ENCODE results near the gene ZBTB48. TPM values are rescaled to one million over a fixed set of nuclear protein-coding genes. Genes with fewer than 3 reads are reported as not detected.
"Not testable (repeated sequence)": the region's sequence is repeated elsewhere in the genome, so short reads cannot be mapped to it uniquely, and the experiment has no call there.

ZBTB48 gene
- total RNA-seq, 2 donors from 2014 or later: 39.2 to 50.6 TPM

DNA sequence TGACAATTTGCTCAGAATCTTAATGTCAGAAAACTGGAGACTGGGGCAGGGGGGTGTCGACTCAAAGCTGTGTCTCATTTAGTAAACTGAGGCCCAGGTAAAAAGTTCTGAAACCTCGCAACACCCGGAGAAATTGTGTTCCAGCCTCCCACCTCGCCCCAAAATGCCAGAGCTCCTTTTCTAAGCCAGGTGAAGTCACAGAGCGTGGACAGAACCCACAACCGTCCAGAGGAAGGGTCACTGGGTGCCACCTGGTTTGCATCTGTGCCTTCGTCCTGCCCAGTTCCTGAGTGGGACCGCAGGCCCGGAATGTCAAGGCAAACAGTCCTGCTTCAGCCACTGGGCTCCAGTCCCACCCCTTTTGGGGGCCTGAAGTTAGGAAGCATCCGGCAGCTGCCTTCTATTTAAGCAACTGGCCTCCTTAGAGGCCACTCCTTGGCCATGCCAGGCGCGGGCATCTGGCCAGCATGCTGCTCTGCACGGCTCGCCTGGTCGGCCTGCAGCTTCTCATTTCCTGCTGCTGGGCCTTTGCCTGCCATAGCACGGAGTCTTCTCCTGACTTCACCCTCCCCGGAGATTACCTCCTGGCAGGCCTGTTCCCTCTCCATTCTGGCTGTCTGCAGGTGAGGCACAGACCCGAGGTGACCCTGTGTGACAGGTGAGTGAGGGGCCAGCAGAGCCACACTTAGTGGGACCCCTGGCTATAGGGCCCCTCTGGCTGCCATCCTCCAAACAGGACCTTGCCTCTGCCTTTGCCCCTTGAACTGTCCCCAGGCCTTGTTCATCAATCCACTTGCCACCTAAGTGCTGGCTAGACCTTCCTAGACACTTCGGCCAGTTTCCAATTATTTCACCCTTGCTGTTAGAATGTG is 24.7 kb upstream of the ZBTB48 start, which contains the start of gene TAS1R1:
TAS1R1 (plus strand) TSS at position 401 of the 872 bp plus-strand sequence; CDS start at position 468, 67 bp downstream.
- Mint-ChIP-seq H3K36me3 (ENCODE audit: insufficient read depth in 2 of 2) (peaks cover 0 to 3% of the 10 kb centered on the region in 2 donors), H3K4me3 (peak within 1 kb of the TSS; percentile 86 to 87), H3K9me3 (no peaks in the 10 kb centered on the region), H3K27me3 (ENCODE audit: low read depth) (no peaks in the 10 kb centered on the region), H3K27ac (no peak within 1 kb of the TSS), H3K4me1 (ENCODE audit: low read depth) (peaks cover 16% of the 10 kb centered on the region)
- ATAC-seq (replicated peaks in 1 of 2) (no peak), DNase-seq (no peak)

DNA sequence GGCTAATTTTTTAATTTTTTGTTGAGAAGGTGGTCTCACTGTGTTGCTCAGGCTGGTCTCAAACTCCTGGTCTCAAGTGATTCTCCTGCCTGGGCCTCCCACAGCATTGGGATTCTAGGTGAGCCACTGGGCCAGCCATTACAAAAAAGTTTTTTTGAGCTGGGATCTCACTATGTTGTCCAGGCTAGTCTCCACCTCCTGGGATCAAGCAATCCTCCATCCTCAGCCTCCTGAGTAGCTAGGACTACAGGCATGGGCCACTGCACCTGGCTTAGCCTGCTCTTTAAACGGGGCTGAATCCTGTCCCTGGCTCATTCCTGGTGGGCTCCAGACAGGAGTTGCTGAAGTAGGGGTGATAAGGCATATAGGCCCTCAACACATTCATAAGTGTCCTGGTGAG is 22.2 kb upstream of the ZBTB48 start:
- peaks cover 8% of the 10 kb centered on the region for H3K4me1 Mint-ChIP-seq (ENCODE audit: low read depth)
- no peaks in the 10 kb centered on the region for H3K9me3 Mint-ChIP-seq
- H3K27ac Mint-ChIP-seq: no peak overlapping the region
- ATAC-seq (replicated peaks in 1 of 2) (no peak), DNase-seq (no peak)
- H3K4me3 Mint-ChIP-seq: no peak overlapping the region
- H3K27me3 Mint-ChIP-seq (ENCODE audit: low read depth): no peaks in the 10 kb centered on the region
- no peaks in the 10 kb centered on the region for H3K36me3 Mint-ChIP-seq (ENCODE audit: insufficient read depth in 2 of 2)

DNA sequence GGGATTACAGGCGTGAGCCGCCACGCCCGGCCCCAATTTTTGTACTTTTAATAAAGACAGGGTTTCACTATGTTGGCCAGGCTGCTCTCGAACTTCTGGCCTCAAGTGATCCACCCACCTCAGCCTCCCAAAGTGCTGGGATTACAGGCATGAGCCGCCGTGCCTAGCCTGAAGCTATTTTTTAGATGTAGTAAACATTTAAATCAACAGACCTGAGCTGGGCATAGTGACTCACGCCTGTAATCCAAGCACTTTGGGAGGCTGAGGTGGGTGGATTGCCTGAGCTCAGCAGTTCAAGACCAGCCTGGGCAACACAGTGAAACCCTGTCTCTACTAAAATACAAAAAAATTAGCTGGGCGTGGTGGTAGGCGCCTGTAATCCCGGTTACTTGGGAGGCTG is 20.6 kb upstream of the ZBTB48 start:
- not testable (repeated sequence) for H3K36me3 Mint-ChIP-seq (ENCODE audit: insufficient read depth in 2 of 2); H3K27me3 Mint-ChIP-seq (ENCODE audit: low read depth); DNase-seq; H3K4me1 Mint-ChIP-seq (ENCODE audit: low read depth); H3K4me3 Mint-ChIP-seq; H3K9me3 Mint-ChIP-seq; H3K27ac Mint-ChIP-seq; ATAC-seq (replicated peaks in 1 of 2)

DNA sequence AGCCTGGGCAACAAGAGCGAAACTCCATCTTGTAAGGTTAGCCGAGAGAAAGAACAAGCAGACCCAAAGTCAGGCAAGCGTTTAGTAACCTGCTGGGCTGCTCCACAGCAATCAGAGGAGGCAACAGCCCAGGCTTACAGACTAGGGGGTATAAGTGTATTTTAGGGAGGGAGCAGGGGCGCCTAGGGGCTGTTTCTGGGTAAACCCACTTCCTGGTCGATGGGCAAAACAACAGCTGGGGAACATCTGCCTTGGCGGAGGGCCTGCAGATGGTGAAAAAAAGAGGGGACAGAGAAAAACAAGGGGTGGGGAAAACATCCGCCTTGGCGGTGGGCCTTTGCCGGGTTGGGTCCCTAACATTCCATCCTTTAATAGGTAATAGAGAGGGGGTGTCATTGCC is 19.5 kb upstream of the ZBTB48 start:
- ATAC-seq (replicated peaks in 1 of 2) (no peak), DNase-seq (no peak)
- H3K4me1 Mint-ChIP-seq (ENCODE audit: low read depth): no peaks in the 10 kb centered on the region
- H3K9me3 Mint-ChIP-seq: no peaks in the 10 kb centered on the region
- H3K27ac Mint-ChIP-seq: no peak overlapping the region
- H3K36me3 Mint-ChIP-seq (ENCODE audit: insufficient read depth in 2 of 2): no peaks in the 10 kb centered on the region
- H3K4me3 Mint-ChIP-seq: no peak overlapping the region
- H3K27me3 Mint-ChIP-seq (ENCODE audit: low read depth): no peaks in the 10 kb centered on the region

GRCh38 chr1:6569033-6569432 is 10.8 kb upstream of the ZBTB48 start:
- ATAC-seq (replicated peaks in 1 of 2) (no peak), DNase-seq (no peak)
- H3K27ac Mint-ChIP-seq: no peak overlapping the region
- peaks cover 7% of the 10 kb centered on the region for H3K4me1 Mint-ChIP-seq (ENCODE audit: low read depth)
- H3K27me3 Mint-ChIP-seq (ENCODE audit: low read depth): no peaks in the 10 kb centered on the region
- peaks cover 2 to 3% of the 10 kb centered on the region in 2 donors for H3K9me3 Mint-ChIP-seq
- no peak overlapping the region for H3K4me3 Mint-ChIP-seq
- H3K36me3 Mint-ChIP-seq (ENCODE audit: insufficient read depth in 2 of 2): no peaks in the 10 kb centered on the region

DNA sequence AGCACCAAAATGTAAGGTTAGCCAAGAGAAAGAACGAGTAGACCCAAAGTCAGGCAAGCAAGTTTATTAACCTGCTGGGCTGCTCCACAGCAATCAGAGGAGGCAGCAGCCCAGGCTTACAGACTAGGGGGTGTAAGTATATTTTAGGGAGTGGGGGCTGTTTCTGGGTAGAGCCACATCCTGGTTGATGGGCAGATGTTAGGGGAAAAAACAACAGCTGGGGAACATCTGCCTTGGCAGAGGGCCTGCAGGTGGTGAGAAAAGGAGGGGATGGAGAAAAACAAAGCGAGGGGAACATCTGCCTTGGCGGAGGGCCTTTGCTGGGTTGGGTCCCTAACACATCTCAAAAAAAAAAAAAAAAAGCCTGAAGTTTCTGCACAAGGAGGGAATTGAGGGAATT is 9.7 kb upstream of the ZBTB48 start:
- Mint-ChIP-seq H3K36me3 (ENCODE audit: insufficient read depth in 2 of 2) (no peaks in the 10 kb centered on the region), H3K4me3 (no peak overlapping the region), H3K4me1 (ENCODE audit: low read depth) (peaks cover 7% of the 10 kb centered on the region), H3K27ac (no peak overlapping the region), H3K9me3 (peaks cover 2 to 3% of the 10 kb centered on the region in 2 donors), H3K27me3 (ENCODE audit: low read depth) (no peaks in the 10 kb centered on the region)
- no peak for ATAC-seq (replicated peaks in 1 of 2)
- no peak for DNase-seq

DNA sequence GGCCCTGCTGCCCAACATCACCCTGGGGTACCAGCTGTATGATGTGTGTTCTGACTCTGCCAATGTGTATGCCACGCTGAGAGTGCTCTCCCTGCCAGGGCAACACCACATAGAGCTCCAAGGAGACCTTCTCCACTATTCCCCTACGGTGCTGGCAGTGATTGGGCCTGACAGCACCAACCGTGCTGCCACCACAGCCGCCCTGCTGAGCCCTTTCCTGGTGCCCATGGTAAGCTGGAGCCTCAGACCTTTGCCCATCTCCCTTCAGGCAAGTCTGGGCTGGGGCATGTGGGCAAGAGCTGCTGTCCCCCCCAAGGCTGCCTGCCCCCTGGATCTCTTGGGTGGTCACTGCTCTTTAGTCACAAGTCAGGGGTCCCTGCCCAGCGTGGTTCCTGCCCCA is 8.8 kb upstream of the ZBTB48 start:
- no peak for DNase-seq
- Mint-ChIP-seq H3K9me3 (peaks cover 2 to 3% of the 10 kb centered on the region in 2 donors), H3K4me3 (no peak overlapping the region), H3K36me3 (ENCODE audit: insufficient read depth in 2 of 2) (no peaks in the 10 kb centered on the region), H3K4me1 (ENCODE audit: low read depth) (peaks cover 7% of the 10 kb centered on the region), H3K27ac (no peak overlapping the region), H3K27me3 (ENCODE audit: low read depth) (no peaks in the 10 kb centered on the region)
- ATAC-seq (replicated peaks in 1 of 2): no peak

GRCh38 chr1:6572653-6573383 is 7.0 kb upstream of the ZBTB48 start:
- ATAC-seq (replicated peaks in 1 of 2): no peak
- Mint-ChIP-seq H3K36me3 (ENCODE audit: insufficient read depth in 2 of 2) (no peaks in the 10 kb centered on the region), H3K27ac (no peak overlapping the region), H3K4me3 (no peak overlapping the region), H3K9me3 (peaks cover 2 to 3% of the 10 kb centered on the region in 2 donors), H3K27me3 (ENCODE audit: low read depth) (no peaks in the 10 kb centered on the region), H3K4me1 (ENCODE audit: low read depth) (peaks cover 7% of the 10 kb centered on the region)
- no peak for DNase-seq

DNA sequence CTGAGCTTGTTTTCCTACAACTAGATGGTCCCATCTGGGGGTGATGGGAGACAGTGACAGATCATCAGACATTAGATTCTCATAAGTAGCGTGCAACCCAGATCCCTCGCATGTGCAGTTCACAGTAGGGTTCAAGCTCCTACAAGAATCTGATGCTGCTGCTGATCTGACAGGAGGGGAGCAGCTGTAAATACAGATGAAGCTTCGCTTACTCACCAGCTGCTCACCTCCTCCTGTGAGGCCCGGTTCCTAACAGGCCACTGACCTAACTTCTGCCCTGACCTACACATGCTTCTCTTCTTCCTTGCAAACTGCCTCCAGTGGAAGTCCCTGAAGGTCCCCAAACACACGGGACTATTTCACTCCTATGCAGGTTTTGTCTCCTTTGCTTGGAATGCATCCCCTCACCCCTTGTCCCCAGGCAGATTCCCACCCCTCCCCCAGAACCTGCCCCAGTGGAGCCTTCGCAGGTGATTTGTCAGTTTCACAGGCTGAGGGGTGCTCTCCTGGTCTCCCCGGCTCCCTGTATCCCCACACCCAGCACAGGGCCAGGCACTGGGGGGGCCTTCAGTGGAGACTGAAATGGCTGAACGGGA is 5.7 kb upstream of the ZBTB48 start:
- Mint-ChIP-seq H3K27me3 (ENCODE audit: low read depth) (no peaks in the 10 kb centered on the region), H3K9me3 (peaks cover 2 to 3% of the 10 kb centered on the region in 2 donors), H3K4me3 (no peak overlapping the region), H3K36me3 (ENCODE audit: insufficient read depth in 2 of 2) (no peaks in the 10 kb centered on the region), H3K4me1 (ENCODE audit: low read depth) (peaks cover 12% of the 10 kb centered on the region), H3K27ac (no peak overlapping the region)
- ATAC-seq (replicated peaks in 1 of 2): no peak
- no peak for DNase-seq

DNA sequence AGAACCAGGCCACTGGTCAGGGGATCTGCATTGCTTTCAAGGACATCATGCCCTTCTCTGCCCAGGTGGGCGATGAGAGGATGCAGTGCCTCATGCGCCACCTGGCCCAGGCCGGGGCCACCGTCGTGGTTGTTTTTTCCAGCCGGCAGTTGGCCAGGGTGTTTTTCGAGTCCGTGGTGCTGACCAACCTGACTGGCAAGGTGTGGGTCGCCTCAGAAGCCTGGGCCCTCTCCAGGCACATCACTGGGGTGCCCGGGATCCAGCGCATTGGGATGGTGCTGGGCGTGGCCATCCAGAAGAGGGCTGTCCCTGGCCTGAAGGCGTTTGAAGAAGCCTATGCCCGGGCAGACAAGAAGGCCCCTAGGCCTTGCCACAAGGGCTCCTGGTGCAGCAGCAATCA is 5.0 kb upstream of the ZBTB48 start:
- DNase-seq (no peak), ATAC-seq (replicated peaks in 1 of 2) (no peak)
- Mint-ChIP-seq H3K4me1 (ENCODE audit: low read depth) (peaks cover 18% of the 10 kb centered on the region), H3K27ac (no peak overlapping the region), H3K36me3 (ENCODE audit: insufficient read depth in 2 of 2) (no peaks in the 10 kb centered on the region), H3K4me3 (no peak overlapping the region), H3K27me3 (ENCODE audit: low read depth) (no peaks in the 10 kb centered on the region), H3K9me3 (peaks cover 2 to 3% of the 10 kb centered on the region in 2 donors)

DNA sequence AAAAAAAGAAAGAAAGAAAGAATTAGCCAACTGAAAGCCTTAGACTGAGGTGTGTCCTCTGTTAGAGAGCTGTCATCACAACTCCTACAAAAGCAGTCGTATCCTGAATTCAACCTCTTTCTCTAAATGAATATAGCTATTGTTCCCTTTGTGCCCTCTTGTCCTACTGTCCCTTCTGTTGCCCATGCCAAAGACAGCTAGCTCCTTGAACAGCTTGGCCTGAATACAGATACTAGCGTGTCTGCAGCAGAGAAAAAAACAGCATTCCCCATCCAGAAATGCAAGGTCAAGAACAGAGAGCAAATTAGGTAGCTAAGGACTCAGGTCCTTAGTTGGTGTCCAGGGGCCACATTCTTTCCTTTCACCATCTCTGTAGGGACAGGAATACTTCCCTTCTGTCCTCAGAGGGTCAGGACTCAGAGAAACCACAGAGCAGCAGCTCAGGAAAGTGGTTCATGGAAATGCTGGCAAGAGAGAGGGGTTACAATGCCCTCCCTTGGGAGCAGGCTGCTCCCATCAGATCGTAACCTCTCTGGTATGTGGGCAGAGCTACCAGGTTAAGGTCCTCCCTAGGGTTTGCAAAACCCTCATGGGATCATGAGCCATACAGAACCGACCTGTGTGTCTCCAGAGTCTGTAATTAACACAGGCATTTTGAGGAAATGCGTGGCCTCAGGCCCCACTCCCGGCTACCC is 1.8 kb upstream of the ZBTB48 start:
- Mint-ChIP-seq H3K27ac (no peak overlapping the region), H3K36me3 (ENCODE audit: insufficient read depth in 2 of 2) (peaks cover 0 to 1% of the 10 kb centered on the region in 2 donors), H3K4me1 (ENCODE audit: low read depth) (peaks cover 35% of the 10 kb centered on the region), H3K4me3 (no peak overlapping the region), H3K27me3 (ENCODE audit: low read depth) (no peaks in the 10 kb centered on the region), H3K9me3 (no peaks in the 10 kb centered on the region)
- ATAC-seq (replicated peaks in 1 of 2) (no peak), DNase-seq (no peak)

DNA sequence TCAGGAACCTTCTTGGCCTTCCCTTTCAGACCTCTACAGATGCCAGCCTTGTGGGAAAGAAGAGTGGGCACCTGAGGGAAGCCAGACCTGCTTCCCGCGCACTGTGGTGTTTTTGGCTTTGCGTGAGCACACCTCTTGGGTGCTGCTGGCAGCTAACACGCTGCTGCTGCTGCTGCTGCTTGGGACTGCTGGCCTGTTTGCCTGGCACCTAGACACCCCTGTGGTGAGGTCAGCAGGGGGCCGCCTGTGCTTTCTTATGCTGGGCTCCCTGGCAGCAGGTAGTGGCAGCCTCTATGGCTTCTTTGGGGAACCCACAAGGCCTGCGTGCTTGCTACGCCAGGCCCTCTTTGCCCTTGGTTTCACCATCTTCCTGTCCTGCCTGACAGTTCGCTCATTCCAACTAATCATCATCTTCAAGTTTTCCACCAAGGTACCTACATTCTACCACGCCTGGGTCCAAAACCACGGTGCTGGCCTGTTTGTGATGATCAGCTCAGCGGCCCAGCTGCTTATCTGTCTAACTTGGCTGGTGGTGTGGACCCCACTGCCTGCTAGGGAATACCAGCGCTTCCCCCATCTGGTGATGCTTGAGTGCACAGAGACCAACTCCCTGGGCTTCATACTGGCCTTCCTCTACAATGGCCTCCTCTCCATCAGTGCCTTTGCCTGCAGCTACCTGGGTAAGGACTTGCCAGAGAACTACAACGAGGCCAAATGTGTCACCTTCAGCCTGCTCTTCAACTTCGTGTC is 995 bp upstream of the ZBTB48 start:
- Mint-ChIP-seq H3K9me3 (no peaks in the 10 kb centered on the region), H3K4me3 (peak overlapping the region; percentile 96 to 98), H3K27me3 (ENCODE audit: low read depth) (no peaks in the 10 kb centered on the region), H3K36me3 (ENCODE audit: insufficient read depth in 2 of 2) (peaks cover 0 to 1% of the 10 kb centered on the region in 2 donors), H3K27ac (no peak overlapping the region), H3K4me1 (ENCODE audit: low read depth) (peaks cover 34% of the 10 kb centered on the region)
- ATAC-seq (replicated peaks in 1 of 2) (no peak), DNase-seq (no peak)

Measured in activated T-cell treated with anti-CD3 and anti-CD28 coated beads, Interleukin-2, amount 50 U/mL, for 72 hours (primary cell).